ENCODE measurements around the gene ARMH1. TPM values are rescaled to one million over a fixed set of nuclear protein-coding genes. Genes with fewer than 3 reads are reported as not detected.

ARMH1 gene
- total RNA-seq, 1 donor from 2014 or later: 3.0 TPM

- peaks cover 4% of the 10 kb centered on the region for H3K27me3 Mint-ChIP-seq (ENCODE audit: unreplicated experiment)
- H3K36me3 Mint-ChIP-seq (ENCODE audit: unreplicated experiment): no peaks in the 10 kb centered on the region
- no peaks in the 10 kb centered on the region for H3K4me1 Mint-ChIP-seq (ENCODE audit: unreplicated experiment)
- H3K4me3 Mint-ChIP-seq (ENCODE audit: unreplicated experiment): no peak overlapping the region
- DNase-seq (ENCODE audit: extremely low spot score, unreplicated experiment): no peak
- H3K27ac Mint-ChIP-seq (ENCODE audit: unreplicated experiment): no peak overlapping the region
- H3K9me3 Mint-ChIP-seq (ENCODE audit: unreplicated experiment): no peaks in the 10 kb centered on the region
- no peak for TF ChIP-seq CTCF (IDR thresholded peaks at IDR 0.05)
These were observed 10.7 kb downstream of the ARMH1 start for GRCh38 chr1:44685218-44685617.

- DNase-seq (ENCODE audit: extremely low spot score, unreplicated experiment): no peak
- Mint-ChIP-seq H3K27ac (ENCODE audit: unreplicated experiment) (no peak overlapping the region), H3K36me3 (ENCODE audit: unreplicated experiment) (no peaks in the 10 kb centered on the region), H3K4me1 (ENCODE audit: unreplicated experiment) (no peaks in the 10 kb centered on the region), H3K4me3 (ENCODE audit: unreplicated experiment) (no peak overlapping the region), H3K27me3 (ENCODE audit: unreplicated experiment) (peaks cover 4% of the 10 kb centered on the region), H3K9me3 (ENCODE audit: unreplicated experiment) (no peaks in the 10 kb centered on the region)
- TF ChIP-seq CTCF (IDR thresholded peaks at IDR 0.05): no peak
These were observed 11.4 kb downstream of the ARMH1 start for GRCh38 chr1:44685881-44686280.

GRCh38 chr1:44688760-44689446 lies 14.4 kb downstream of the ARMH1 start:
- Mint-ChIP-seq H3K4me1 (ENCODE audit: unreplicated experiment) (no peaks in the 10 kb centered on the region), H3K27me3 (ENCODE audit: unreplicated experiment) (peaks cover 10% of the 10 kb centered on the region), H3K27ac (ENCODE audit: unreplicated experiment) (no peak overlapping the region), H3K36me3 (ENCODE audit: unreplicated experiment) (no peaks in the 10 kb centered on the region), H3K9me3 (ENCODE audit: unreplicated experiment) (no peaks in the 10 kb centered on the region), H3K4me3 (ENCODE audit: unreplicated experiment) (no peak overlapping the region)
- no peak for DNase-seq (ENCODE audit: extremely low spot score, unreplicated experiment)
- TF ChIP-seq CTCF (IDR thresholded peaks at IDR 0.05): no peak

- Mint-ChIP-seq H3K36me3 (ENCODE audit: unreplicated experiment) (no peaks in the 10 kb centered on the region), H3K4me1 (ENCODE audit: unreplicated experiment) (no peaks in the 10 kb centered on the region), H3K4me3 (ENCODE audit: unreplicated experiment) (no peak overlapping the region), H3K27ac (ENCODE audit: unreplicated experiment) (no peak overlapping the region), H3K27me3 (ENCODE audit: unreplicated experiment) (peaks cover 10% of the 10 kb centered on the region), H3K9me3 (ENCODE audit: unreplicated experiment) (no peaks in the 10 kb centered on the region)
- no peak for DNase-seq (ENCODE audit: extremely low spot score, unreplicated experiment)
- no peak for TF ChIP-seq CTCF (IDR thresholded peaks at IDR 0.05)
These were observed 14.9 kb downstream of the ARMH1 start for GRCh38 chr1:44689447-44689765.

GRCh38 chr1:44693159-44693558 lies 18.6 kb downstream of the ARMH1 start:
- Mint-ChIP-seq H3K27me3 (ENCODE audit: unreplicated experiment) (peaks cover 12% of the 10 kb centered on the region), H3K9me3 (ENCODE audit: unreplicated experiment) (no peaks in the 10 kb centered on the region), H3K27ac (ENCODE audit: unreplicated experiment) (no peak overlapping the region), H3K4me3 (ENCODE audit: unreplicated experiment) (no peak overlapping the region), H3K4me1 (ENCODE audit: unreplicated experiment) (no peaks in the 10 kb centered on the region), H3K36me3 (ENCODE audit: unreplicated experiment) (no peaks in the 10 kb centered on the region)
- no peak for DNase-seq (ENCODE audit: extremely low spot score, unreplicated experiment)
- no peak for TF ChIP-seq CTCF (IDR thresholded peaks at IDR 0.05)
